Endothelial cell (in vitro differentiated cells): ENCODE data around the gene RPTOR. TPM values are rescaled to one million over a fixed set of nuclear protein-coding genes. Genes with fewer than 3 reads are reported as not detected.

Source experiments
- DNase-seq: peaks from one replicate; pipeline ENCODE4 v3.0.0; 2021; ENCODE audit warnings: low spot score
- H3K27ac Mint-ChIP-seq: one replicate; pipeline ENCODE4 v1.8.0; 2021; ENCODE audit warnings: mixed read lengths, inconsistent platforms; ENCODE audit not compliant: unreplicated experiment
- H3K27me3 Mint-ChIP-seq: one replicate; pipeline ENCODE4 v1.8.0; 2021; ENCODE audit warnings: mild to moderate bottlenecking, moderate library complexity, mixed read lengths, inconsistent platforms; ENCODE audit not compliant: unreplicated experiment
- H3K36me3 Mint-ChIP-seq: one replicate; pipeline ENCODE4 v1.8.0; 2021; ENCODE audit warnings: mild to moderate bottlenecking, low read depth, mixed read lengths, inconsistent platforms; ENCODE audit not compliant: unreplicated experiment
- H3K4me1 Mint-ChIP-seq: one replicate; pipeline ENCODE4 v1.8.0; 2021; ENCODE audit warnings: mild to moderate bottlenecking, mixed read lengths, inconsistent platforms; ENCODE audit not compliant: unreplicated experiment
- H3K4me3 Mint-ChIP-seq: one replicate; pipeline ENCODE4 v1.8.0; 2021; ENCODE audit warnings: mild to moderate bottlenecking, mixed read lengths, inconsistent platforms; ENCODE audit not compliant: unreplicated experiment
- H3K9me3 Mint-ChIP-seq: one replicate; pipeline ENCODE4 v1.8.0; 2021; ENCODE audit warnings: mixed read lengths, inconsistent platforms; ENCODE audit not compliant: unreplicated experiment
- total RNA-seq: library from RNA; stranded (reverse); fragmentation: NEBNext Ultra II Directional; extraction: Animal tissue kit (Norgen Biotek cat#: 25700); gene quantifications from one replicate; pipeline ENCODE4 v1.2.1, GENCODE V29; 2021; ENCODE audit not compliant: unreplicated experiment
- TF ChIP-seq, protein P1 (sequence below): fragments of 200-600 bp; sonication (generic); IDR thresholded peaks from one replicate; pipeline ENCODE4 v1.5.0; 2021; ENCODE audit warnings: antibody characterized with exemption; ENCODE audit not compliant: unreplicated experiment

RPTOR gene
- total RNA-seq, 1 donor from 2014 or later: 36.7 TPM

DNA sequence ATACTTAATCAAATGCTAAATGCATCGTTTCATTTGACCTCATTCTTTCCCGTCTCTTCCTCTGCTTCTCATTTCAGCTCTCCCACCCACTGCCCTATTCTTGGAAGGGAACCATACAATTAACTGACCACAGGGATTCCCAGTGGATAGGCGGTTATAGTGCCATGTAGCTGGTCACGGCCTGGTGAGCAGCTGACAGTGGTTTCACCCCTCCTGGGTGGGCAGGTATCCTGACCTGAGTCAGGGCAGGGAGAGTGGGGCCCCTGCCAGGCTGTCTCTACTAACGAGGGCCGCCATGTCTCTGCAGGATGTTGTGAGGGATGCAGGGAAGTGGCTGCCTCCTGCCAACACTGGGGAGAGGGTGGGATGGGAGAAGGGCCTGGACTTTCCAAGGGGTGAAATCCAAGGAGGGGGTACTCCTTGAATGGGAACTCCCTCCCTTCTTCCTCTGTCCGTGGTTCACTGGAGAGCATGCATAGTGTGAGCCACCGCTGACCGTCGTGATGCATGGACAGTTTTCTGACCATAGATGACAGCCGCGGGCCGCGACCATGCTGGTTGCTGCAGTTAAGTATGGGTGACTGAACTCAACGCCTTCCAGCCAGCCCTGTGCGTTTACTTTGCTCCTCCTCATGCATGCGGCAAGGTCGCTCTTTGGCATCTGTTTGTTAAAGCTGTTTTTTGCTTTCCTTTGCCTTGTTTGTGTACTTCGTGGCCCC is 95.9 kb downstream of the RPTOR start:
- no peak overlapping the region for H3K4me3 Mint-ChIP-seq
- peaks cover 1% of the 10 kb centered on the region for H3K4me1 Mint-ChIP-seq
- no peaks in the 10 kb centered on the region for H3K9me3 Mint-ChIP-seq
- peaks cover 6% of the 10 kb centered on the region for H3K36me3 Mint-ChIP-seq
- peaks cover 4% of the 10 kb centered on the region for H3K27me3 Mint-ChIP-seq
- no peak for DNase-seq
- no peak overlapping the region for H3K27ac Mint-ChIP-seq
- TF ChIP-seq, protein P1, sequence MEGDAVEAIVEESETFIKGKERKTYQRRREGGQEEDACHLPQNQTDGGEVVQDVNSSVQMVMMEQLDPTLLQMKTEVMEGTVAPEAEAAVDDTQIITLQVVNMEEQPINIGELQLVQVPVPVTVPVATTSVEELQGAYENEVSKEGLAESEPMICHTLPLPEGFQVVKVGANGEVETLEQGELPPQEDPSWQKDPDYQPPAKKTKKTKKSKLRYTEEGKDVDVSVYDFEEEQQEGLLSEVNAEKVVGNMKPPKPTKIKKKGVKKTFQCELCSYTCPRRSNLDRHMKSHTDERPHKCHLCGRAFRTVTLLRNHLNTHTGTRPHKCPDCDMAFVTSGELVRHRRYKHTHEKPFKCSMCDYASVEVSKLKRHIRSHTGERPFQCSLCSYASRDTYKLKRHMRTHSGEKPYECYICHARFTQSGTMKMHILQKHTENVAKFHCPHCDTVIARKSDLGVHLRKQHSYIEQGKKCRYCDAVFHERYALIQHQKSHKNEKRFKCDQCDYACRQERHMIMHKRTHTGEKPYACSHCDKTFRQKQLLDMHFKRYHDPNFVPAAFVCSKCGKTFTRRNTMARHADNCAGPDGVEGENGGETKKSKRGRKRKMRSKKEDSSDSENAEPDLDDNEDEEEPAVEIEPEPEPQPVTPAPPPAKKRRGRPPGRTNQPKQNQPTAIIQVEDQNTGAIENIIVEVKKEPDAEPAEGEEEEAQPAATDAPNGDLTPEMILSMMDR: no peak

DNA sequence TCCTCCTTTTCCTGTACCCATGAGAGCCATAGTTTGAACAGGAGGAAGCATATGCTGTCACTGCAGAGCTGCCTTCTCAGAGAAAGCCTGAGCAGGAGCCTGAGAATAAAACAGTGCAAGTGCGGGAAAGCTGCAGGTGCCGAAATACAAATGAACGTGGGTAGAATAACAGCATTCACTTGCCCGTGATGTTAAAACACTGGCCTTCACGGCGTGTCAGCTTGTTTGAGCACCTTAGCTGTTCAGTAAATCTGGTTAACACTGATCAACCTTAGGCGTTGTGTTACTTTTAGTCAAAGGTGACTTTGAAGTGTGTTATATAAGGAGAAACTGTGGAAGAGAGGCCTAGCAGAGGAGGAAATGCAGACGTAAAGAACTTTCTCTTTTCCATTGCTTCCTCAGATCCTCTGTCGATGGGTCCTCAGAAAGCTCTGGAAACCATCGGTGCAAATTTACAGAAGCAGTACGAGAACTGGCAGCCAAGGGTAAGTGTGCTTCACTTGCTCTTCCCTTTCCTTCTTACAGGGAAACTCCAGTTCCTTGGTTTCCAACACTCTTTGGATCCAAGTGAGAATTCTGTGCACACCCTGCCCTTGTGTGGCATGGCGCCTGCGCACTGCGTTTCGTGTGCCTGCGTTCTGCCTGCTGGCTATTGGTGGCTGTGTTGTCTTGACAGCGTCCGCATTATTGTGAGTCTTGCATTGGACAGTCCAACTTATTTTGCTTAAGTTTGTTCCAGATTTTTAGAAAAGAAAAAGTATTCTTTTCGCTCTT is 98.9 kb downstream of the RPTOR start:
- Mint-ChIP-seq H3K4me1 (peaks cover 7% of the 10 kb centered on the region), H3K27me3 (no peaks in the 10 kb centered on the region), H3K4me3 (no peak overlapping the region), H3K9me3 (no peaks in the 10 kb centered on the region), H3K27ac (no peak overlapping the region), H3K36me3 (no peaks in the 10 kb centered on the region)
- DNase-seq: no peak
- TF ChIP-seq, protein P1: no peak

DNA sequence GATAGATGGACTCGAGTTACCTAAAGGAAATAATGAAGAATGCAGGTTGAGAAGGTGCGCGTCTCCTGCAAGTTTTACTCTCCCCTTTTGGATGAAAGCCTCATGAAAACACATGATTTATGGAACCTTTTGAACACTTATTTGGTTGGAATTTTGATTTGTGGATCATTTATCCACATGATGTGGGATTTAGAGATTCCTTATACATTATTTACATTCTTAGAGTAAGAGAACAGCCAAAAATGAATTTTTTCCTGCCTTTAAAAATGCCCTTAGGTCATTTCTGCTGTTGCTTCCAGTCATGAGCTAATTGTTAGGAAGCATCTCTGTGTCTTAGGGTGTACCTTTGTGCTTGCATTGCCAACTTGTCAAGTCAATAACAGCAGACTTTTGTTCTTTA is 99.9 kb downstream of the RPTOR start:
- TF ChIP-seq, protein P1: no peak
- Mint-ChIP-seq H3K4me1 (peaks cover 10% of the 10 kb centered on the region), H3K36me3 (no peaks in the 10 kb centered on the region), H3K4me3 (no peak overlapping the region), H3K27ac (no peak overlapping the region), H3K9me3 (no peaks in the 10 kb centered on the region), H3K27me3 (no peaks in the 10 kb centered on the region)
- DNase-seq: no peak

DNA sequence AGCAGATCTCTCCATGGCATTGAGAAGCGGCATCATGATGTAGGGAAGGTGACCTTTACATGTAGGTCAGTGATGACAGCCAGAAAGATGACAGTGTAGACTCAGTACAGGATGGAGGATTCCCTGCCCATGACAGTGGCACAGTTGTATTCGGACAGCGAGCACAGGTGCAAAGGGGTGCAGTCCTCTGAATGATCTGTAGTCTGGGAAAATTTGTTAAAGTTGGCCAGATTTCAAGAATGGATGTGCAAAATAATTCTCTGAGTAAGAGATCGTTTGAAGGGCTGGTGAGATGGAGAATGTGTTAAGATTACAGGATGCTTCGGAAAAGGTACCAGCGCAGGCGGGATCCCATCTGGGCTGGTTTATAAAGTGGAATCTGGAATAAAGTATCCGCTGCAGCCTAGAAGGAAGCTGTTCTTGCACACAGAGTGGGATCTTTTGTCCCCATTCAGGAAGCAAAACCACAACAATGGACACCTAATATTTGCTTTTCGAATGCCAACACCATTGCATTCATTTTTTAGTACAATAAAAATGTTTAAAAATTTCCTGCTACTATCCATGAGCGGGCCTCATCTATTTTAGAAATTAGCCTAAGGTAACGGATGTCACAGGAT is 101.2 kb downstream of the RPTOR start:
- Mint-ChIP-seq H3K9me3 (no peaks in the 10 kb centered on the region), H3K4me1 (peaks cover 22% of the 10 kb centered on the region), H3K27ac (no peak overlapping the region), H3K36me3 (no peaks in the 10 kb centered on the region), H3K27me3 (no peaks in the 10 kb centered on the region), H3K4me3 (no peak overlapping the region)
- TF ChIP-seq, protein P1: no peak
- DNase-seq: no peak

DNA sequence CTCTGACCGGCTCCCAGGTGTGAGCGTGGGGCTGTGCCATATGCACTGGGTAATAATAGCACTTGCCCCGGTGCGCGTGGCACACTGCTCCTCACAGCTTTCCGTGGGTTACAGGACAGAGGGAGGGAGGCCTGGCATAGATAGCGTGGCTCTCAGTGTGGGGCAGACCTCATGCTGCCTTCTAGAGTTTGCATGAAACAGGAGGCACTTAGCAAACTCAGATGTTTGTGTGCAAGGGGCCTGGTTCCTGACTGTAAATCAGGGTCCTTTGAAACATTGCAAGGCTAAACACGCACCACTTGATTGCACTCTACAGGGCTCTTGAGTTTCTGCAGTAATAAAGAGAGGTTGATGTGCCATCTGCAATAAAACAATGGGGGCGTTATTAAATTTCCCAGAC is 101.7 kb downstream of the RPTOR start:
- Mint-ChIP-seq H3K4me1 (peaks cover 24% of the 10 kb centered on the region), H3K27me3 (no peaks in the 10 kb centered on the region), H3K4me3 (no peak overlapping the region), H3K27ac (no peak overlapping the region), H3K36me3 (no peaks in the 10 kb centered on the region), H3K9me3 (no peaks in the 10 kb centered on the region)
- TF ChIP-seq, protein P1: no peak
- no peak for DNase-seq
